DLD1 (cell line): ENCODE data around the gene LRP10.
"Not testable (repeated sequence)": the region's sequence is repeated elsewhere in the genome, so short reads cannot be mapped to it uniquely, and the experiment has no call there.

Experiments used
- in situ Hi-C: cut with HindIII; loops from 2 replicates; pipeline ENCODE4 v1.10.0; 2017; ENCODE audit warnings: low sequenced_read_pairs

LRP10 gene

GRCh38 chr14:22843123-22843925, 28.2 kb upstream of the LRP10 start:
- in situ Hi-C loops, result no loop called here

- in situ Hi-C loops, result no loop called here
Observed at GRCh38 chr14:22844221-22845102, 27.1 kb upstream of the LRP10 start.

- in situ Hi-C loops, result no loop called here
Observed at GRCh38 chr14:22845103-22845394, 26.5 kb upstream of the LRP10 start.

GRCh38 chr14:22845821-22846625, 25.5 kb upstream of the LRP10 start:
- in situ Hi-C loops, result no loop called here

- in situ Hi-C loops, result no loop called here
Observed at GRCh38 chr14:22846811-22847307, 24.7 kb upstream of the LRP10 start.

GRCh38 chr14:22847661-22848341, 23.7 kb upstream of the LRP10 start:
- in situ Hi-C loops, result no loop called here

- in situ Hi-C loops, result no loop called here
Observed at GRCh38 chr14:22848351-22849164, 23.0 kb upstream of the LRP10 start.

- in situ Hi-C loops, result no loop called here
Observed at GRCh38 chr14:22849212-22849819, 22.2 kb upstream of the LRP10 start.

- in situ Hi-C loops, result no loop called here
Observed at GRCh38 chr14:22850944-22851764, 20.4 kb upstream of the LRP10 start.

- in situ Hi-C loops, result not testable (repeated sequence)
Observed at GRCh38 chr14:22852178-22852577, 19.4 kb upstream of the LRP10 start.

- in situ Hi-C loops, result no loop called here
Observed at GRCh38 chr14:22852599-22852939, 19.0 kb upstream of the LRP10 start.

- in situ Hi-C loops, result no loop called here
Observed at GRCh38 chr14:22852940-22853767, 18.4 kb upstream of the LRP10 start.

GRCh38 chr14:22854296-22854695, 17.2 kb upstream of the LRP10 start:
- in situ Hi-C loops, result not testable (repeated sequence)

- in situ Hi-C loops, result no loop called here
Observed at GRCh38 chr14:22854963-22855724, 16.4 kb upstream of the LRP10 start.

GRCh38 chr14:22856428-22856827, 15.1 kb upstream of the LRP10 start:
- in situ Hi-C loops, result no loop called here

- in situ Hi-C loops, result not testable (repeated sequence)
Observed at GRCh38 chr14:22860377-22860776, 11.2 kb upstream of the LRP10 start.

- in situ Hi-C loops, result no loop called here
Observed at GRCh38 chr14:22861651-22862050, 9.9 kb upstream of the LRP10 start.
